GM18907 (cell line): ENCODE results near the gene GRK4.
A peak's percentile ranks its signal among the peaks of the same experiment; 100 is the strongest.
"Not testable (repeated sequence)": the region's sequence is repeated elsewhere in the genome, so short reads cannot be mapped to it uniquely, and the experiment has no call there.

ENCODE experiments used
- ATAC-seq: cut with Tn5 transposase; IDR thresholded peaks from one replicate; pipeline ENCODE4 v1.9.1; 2021; ENCODE audit warnings: mild to moderate bottlenecking, moderate library complexity; ENCODE audit not compliant: unreplicated experiment

The GRK4 gene

DNA sequence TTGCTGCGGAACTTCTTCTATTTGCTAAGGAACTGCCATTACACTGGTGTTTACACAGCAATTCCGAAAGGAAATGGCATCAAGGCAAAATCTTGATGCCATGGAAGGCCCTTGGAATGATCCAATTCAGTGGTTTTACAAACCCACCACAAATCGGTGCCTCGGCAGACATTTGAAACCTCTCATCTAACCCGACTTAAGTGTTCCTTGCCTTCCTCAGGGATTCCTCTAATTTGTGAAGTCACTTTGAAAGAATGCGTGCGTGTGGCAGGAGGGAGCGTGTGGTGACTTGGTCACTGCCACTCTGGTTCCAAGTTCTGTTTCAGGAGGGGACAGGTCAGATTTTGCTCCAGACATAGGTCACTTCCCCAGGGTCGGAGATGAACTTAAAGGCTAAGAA, 4.9 kb upstream of the GRK4 start:
- no peak for ATAC-seq

GRCh38 chr4:2960450-2960849, 2.9 kb upstream of the GRK4 start:
- ATAC-seq = not testable (repeated sequence)

- no peak for ATAC-seq
Observed at GRCh38 chr4:2961421-2961810, 2.0 kb upstream of the GRK4 start.

DNA sequence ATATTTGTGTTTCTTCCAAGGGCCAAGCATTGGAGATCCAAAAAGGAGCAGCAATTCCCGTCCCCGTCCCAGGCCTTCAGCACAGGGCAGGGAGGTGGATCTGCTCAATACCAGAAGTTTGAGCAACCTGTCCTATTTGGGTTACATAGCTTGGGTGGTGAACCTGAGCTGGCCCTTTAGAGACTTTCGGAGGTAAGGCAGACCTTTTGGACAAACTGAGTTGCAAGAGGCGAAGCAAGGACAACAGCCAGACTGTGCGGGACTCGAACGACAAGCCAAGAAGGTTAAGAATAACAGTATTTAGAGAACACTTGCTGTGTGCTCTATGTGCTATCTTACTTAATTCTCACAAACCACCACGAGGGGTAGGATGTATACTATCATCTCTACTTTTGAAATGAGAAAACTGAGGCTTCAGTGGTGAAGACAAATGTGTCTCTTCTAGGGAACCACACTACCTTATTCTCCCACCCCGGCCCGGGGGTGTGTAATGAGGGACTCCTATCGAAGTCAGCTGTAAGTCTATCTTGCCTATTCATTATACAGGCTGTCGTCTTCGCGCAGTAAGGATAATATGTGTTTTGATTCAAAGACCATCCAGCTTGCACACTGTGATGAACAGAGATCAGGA, 1.4 kb upstream of the GRK4 start:
- no peak for ATAC-seq

DNA sequence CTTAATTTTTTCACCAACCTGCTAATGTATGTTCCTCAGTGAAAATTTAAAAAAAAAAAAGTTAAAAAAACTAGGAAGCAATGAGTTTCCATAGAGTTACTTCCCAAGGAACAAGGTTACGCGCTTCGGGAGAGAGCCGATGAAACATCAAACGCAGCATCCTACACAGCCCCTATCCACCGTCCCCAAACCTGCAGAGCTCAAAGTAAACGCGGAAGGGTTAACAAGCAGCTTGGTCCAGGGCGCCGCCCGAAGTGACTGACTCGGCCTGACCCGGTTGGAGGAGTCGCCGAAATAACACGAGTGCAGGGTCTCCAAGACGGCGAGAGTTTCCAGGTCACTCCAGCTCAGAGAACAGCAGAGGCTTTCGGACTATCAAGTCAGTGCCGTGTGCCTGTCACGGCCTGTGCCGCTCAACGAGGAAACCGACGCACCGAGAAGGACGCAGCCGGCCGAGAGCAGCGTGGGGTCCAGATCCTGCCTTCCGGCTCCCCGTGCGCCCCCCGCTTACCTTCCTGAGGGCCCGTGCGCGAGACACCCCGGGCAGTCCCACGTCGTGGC, 677 bp upstream of the GRK4 start:
- ATAC-seq = peak; percentile 36

DNA sequence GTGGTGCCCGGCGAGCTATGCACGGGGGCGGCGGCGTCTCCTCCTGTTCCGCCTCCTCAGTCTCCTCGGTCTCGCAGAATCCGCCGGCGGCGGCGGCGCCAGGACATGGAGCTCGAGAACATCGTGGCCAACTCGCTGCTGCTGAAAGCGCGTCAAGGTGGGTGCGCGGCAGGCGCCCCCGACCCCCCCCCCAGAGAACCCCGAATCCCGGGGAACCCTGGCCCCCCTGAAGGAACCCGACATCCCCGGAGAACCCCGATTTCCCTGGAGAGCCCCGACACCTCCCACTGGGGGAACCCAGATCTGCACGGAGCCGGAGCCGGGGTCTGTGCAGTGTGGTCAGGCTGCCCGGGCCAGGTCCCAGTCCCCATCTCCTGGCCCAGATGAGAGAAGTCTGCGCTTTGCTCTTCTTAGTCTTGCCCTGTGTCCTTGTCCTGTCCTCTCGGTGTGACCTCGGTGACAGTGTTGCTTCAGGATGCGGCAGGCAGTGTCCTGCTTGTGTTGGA, 648 bp downstream of the GRK4 start:
- ATAC-seq = peak; percentile 33

DNA sequence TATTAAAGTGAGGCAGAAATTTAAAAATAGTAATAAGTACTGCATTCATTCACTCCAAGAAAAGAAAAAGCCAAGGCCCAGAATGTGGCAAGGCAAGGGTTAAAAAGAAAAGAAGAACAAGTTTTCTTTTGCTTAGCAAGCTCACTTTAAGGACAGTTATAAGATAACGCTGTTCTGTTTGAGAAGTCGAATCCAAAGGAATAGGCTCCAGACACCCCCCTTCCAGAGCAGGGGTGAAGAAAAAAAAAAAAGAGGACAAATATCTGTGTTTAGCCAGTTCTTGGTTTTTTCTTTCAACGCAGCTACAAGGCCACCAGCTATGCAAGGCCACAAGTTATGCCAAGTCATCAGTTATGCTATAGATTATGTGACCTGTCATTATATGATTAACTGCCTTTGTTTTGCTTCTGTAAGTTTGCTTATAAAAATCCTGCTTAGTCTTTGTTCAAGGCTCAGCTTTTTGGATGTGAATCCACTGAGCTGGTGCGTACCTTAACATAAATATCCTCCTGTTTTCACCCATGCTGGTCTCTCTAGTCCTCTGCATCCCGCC, 1.4 kb downstream of the GRK4 start:
- no peak for ATAC-seq

DNA sequence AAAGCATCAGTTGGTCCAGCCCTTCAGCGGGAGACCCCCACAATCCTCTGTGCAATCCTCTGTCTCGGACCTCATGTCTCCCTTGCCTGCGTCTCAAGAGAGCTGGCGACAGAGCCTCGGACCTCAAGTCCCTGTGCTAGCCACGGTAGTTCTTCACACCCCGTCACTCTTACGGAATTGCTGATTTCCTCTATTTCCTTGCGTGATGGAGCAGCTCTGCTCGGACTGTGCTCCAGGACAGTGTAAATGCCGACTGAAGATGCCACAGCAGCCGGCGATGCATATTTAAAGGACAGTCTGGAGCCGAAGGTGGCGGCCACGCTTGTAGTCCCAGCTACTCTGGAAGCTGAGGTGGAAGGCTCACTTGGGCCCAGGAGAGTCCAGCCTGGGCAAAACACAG, 1.9 kb downstream of the GRK4 start:
- ATAC-seq = no peak

GRCh38 chr4:2968381-2968780, 5.0 kb downstream of the GRK4 start:
- ATAC-seq = no peak

GRCh38 chr4:2971275-2971674, 7.9 kb downstream of the GRK4 start:
- no peak for ATAC-seq

- ATAC-seq = no peak
Observed at GRCh38 chr4:2977211-2978088, 14.1 kb downstream of the GRK4 start.

DNA sequence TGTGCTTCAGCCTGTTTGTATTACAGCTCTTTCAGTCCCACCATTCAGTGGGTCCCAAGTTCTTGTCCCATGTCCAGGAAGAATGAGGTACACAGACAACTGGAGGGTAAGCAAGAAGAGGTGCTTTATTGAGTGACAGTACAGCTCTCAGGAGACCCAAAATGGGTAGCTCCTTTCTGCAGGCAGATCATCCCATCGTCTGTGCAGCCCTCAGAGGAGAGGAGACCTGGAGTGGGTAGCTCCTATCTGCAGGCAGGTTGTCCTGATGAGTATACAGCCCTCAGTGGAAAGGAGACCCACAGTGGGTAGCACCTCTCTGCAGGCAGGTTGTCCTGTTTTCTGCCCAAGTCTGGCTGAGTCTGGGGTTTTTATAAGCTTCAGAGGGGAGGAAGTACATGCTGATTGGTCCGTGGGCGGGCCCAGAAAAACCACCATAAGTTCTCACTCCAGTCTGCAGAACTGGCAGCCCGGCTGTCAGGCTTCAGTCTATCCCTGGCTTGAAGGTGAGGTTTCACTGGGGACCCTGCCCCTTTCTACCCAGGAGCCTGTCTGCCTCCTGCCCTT, 18.0 kb downstream of the GRK4 start:
- ATAC-seq = no peak

DNA sequence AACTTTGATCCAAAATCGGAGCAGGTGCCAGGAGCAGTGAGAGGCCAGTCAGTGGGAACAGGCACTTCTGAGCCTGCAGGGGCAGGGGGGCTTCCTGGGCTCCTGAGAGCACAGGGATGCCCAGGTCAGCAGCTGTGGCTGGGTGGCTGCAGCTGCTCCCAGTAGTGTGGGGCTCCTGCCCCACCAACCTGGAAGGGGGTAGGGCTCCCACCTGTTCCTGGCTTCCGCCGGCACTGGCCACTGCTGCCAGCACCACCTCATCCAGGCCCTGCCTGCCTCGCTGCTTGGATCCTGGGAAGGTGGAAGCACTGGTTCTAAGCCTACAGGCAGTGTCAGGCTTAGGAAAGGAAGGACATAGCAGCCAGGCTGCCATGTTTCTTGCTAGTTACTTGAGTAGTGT, 18.6 kb downstream of the GRK4 start:
- ATAC-seq = no peak

GRCh38 chr4:2983715-2984114, 20.3 kb downstream of the GRK4 start:
- not testable (repeated sequence) for ATAC-seq

DNA sequence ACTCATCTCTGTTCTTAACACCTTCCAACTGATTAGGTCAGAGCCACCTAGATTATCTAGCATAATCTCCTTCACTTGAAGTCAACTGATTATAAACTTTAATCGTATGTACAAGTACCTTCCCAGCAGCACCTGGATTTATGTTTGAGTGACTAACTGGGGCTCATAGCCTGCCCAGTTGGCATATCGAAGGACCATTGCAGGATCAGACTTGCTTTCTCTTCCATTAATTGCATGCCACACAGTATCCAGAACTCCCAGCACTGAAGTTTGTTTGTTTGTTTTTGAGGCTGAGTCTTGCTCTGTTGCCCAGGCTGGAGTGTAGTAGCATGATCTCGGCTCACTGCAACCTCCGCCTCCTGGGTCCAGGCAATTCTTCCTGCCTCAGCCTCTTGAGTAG, 27.9 kb downstream of the GRK4 start:
- no peak for ATAC-seq

DNA sequence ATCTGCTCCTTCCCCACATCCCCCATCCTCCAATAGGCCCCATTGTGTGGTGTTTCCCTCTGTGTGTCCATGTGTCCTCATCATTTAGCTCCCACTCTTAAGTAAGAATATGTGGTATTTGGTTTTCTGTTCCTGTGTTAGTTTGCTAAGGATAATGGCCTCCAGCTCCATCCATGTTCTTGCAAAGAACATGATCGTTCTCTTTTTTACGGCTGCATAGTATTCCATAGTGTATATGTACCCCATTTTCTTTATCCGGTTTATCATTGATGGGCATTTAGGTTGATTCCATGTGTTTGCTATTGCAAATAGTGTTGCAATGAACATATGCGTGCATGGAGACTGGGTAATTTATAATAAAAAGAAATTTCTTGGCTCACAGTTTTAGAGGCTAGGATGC, 31.5 kb downstream of the GRK4 start:
- no peak for ATAC-seq

GRCh38 chr4:2995546-2996265, 32.3 kb downstream of the GRK4 start:
- no peak for ATAC-seq

GRCh38 chr4:2996415-2996814, 33.0 kb downstream of the GRK4 start:
- ATAC-seq = no peak

DNA sequence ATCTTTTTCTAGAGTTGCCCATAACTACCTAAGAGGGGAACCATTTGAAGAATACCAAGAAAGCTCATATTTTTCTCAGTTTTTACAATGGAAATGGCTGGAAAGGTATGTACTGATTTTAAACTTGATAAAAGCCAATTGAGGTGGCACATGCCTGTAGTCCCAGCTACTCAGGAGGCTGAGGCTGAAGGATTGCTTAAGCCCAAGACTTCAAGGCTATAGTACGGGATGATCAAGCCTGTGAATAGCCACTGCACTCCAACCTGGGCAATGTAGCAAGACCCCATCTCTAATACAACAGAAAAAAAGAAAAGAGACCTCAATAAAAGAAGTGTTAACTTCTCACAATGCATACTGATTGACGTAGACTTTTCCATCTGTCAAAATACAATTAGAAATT, 44.4 kb downstream of the GRK4 start:
- ATAC-seq = no peak

- ATAC-seq = no peak
Observed at GRCh38 chr4:3009422-3009821, 46.1 kb downstream of the GRK4 start.

DNA sequence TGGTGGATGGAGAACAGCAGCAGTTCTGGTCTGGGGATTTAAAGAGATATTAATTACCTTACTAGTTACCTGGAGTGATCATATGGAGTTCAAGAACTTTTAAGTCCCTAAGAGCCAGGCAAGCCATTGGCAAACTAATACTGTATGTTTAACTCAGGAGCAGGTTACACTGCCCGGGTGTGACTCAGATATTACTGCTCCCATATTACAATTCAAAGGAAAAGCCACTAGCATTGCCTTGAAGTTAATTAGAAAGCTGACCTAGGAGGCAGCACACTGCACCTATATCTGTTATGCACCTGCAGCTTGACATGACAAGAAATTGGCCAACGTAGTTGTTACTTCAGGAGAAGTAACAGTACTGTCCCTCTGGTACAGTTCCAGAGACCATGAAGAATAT, 47.2 kb downstream of the GRK4 start:
- ATAC-seq = no peak
